Activated CD8-positive, alpha-beta memory T cell treated with anti-CD3 and anti-CD28 coated beads, Interleukin-2, amount 50 U/mL, for 24 hours (primary cell): Measurements from ENCODE around the gene QKI.

Source experiments
- DNase-seq: peaks from one replicate; pipeline ENCODE4 v3.0.0-alpha.2; 2020; ENCODE audit errors: extremely low read depth

QKI gene

GRCh38 chr6:163391985-163392384 is 22.5 kb upstream of the QKI start:
- no peak for DNase-seq

GRCh38 chr6:163392533-163392932 is 22.0 kb upstream of the QKI start:
- DNase-seq = no peak

GRCh38 chr6:163393923-163394322 is 20.6 kb upstream of the QKI start:
- DNase-seq = no peak

- no peak for DNase-seq
Measured at GRCh38 chr6:163394659-163395058, 19.9 kb upstream of the QKI start.

DNA sequence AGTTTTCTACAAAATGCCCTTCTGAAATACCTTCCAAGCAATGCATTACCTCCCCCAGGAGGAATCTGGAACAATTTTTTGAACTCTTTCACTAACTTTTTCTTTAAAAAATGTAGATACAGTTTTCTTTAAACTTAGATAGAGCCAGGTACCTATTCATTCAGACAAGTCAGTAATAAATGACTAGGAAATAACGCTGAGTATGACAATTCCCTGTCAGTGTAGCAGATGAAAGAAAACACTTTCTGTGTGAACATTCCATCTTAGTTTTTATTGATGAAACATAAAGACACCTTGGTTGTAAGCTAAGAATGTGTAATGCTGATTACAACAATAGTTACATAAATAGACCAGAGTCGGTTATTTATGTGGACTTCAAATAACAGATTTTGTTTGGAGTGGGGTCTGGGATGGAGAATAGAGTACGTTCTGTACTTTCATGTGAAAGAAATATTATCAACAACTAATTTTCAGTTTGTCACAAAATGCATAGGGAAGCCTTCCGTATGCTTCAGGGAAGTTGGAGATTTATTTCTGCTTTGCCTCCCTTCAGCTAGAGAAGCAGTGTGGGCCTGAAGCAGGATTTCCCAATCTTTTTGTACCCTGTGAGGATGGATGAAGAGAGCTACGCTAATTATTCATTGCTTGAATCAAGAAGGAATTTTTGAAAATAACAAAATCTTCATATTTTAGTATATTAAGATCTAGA is 19.2 kb upstream of the QKI start:
- DNase-seq = no peak

GRCh38 chr6:163395831-163396185 is 18.7 kb upstream of the QKI start:
- no peak for DNase-seq

GRCh38 chr6:163397326-163397725 is 17.2 kb upstream of the QKI start:
- DNase-seq = no peak

DNA sequence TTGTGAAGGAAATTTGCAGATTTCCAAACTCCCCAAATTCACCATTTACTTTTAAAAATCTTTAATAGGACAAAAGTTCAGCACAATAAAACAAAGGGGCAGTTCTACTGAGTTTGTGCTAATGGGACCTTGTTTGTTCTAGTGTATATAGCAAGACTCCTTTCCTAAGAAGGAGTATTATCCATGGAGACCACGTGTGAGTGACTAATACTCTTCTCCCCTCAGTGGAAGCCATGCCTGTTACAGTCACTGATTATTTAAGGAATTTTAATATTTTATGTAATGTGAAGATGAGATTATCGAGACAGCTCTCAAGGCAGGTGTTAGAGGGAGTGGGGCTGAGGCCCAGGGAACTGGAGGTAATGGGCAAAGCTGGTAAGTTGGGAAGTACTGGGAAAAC is 16.4 kb upstream of the QKI start:
- DNase-seq = no peak

GRCh38 chr6:163398815-163399214 is 15.7 kb upstream of the QKI start:
- DNase-seq = no peak

DNA sequence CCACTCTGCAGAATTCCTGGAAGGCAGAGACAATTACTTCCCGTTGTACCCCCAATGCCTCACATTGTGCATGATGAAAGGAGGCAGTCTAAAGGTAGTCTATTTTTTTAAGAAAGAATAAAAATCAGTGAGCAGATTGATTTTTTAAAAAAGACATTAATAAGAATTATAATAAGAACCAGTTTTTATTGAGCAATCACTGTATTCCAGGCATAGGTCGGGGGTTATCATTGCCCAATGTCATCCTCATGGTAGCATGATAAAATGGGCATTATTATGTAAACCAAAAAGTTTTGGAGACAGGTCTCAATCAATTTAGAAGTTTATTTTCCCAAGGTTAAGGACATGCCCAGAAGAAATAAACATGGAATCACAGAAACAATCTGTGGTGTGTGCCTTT is 14.0 kb upstream of the QKI start:
- no peak for DNase-seq

- DNase-seq = no peak
Measured at GRCh38 chr6:163401039-163401885, 13.3 kb upstream of the QKI start.

DNA sequence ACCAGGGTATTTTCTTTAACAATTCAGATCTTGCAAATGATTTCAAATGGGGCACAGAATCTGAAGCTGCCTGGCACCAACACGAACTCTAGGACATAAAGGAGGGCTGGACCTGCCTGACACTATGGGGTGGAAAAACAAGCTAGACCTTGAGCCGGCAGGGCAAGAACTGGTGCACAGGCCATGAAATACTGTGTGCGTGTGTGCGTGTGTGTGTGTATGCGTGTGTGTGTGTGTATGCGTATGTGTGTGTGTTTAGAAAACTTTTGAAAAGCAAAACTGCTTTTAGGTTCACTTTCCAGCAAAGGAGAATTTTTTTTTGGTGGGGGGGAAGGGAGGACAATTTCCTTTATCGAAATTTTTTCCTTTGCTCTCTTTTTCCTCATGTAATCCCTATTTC is 11.9 kb upstream of the QKI start:
- no peak for DNase-seq

- DNase-seq = no peak
Measured at GRCh38 chr6:163404825-163405265, 9.7 kb upstream of the QKI start.

DNA sequence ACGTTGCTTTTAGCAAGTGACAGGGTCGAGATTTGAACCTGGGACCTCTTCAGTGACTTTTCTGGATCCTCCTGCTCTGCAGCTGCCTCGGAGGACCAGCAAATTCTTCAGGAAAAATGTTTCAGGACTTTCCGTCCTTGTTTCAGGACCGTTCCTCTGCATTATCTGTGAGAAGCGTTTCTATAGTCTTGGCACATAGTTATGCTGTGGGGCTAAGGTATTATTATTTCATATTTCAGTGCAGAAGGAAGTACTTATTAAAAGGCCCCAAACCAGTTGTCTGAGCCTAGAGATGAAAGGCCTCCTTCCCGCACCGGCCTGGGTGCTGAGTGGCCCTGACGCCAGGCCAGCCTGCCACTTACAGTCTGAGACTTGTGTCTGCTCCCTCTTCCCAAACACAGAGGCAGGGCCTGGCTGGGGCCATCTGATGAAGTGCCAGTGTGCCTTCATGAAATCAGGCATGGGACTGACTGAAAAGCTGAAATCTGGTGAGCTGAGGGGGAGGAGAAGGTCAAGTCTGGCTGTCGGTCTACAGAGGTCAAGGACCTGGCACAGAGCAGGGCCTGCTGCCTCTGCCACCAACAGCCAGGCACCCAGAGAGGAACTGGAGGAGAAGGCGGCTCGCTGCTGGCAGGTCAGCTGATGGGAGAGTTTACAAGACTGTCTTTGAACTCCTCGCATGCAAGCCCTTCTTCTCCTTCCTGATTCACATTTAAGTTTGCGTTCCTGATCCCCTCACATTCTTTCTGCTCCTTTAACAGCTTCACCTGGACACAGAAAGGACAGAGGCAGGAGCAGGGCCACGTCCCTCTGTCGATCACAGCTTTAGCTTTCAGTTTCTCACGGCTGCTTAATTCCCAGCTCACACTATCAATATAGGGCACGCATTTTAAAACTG is 8.9 kb upstream of the QKI start:
- no peak for DNase-seq

DNA sequence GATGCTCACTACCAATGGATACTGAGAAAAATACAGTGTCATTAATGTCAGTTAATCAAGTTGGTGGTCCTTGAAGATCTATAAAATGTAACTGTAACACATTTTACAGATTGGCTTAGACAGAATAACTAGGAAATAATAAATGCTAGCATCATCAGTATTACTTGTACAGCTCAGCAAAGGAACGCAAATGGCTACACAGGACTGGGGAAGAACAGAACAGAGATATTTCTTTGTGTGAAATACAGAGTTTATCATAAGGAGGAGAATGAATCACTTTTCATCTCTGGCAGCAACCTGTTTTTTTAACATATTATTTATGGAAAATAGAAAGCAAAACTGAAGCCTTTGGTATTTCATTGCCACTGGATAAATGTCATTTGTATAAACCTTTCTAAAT is 8.2 kb upstream of the QKI start:
- DNase-seq = no peak

- no peak for DNase-seq
Measured at GRCh38 chr6:163406830-163407229, 7.7 kb upstream of the QKI start.

GRCh38 chr6:163408352-163408991 is 6.0 kb upstream of the QKI start:
- no peak for DNase-seq

- DNase-seq = no peak
Measured at GRCh38 chr6:163409712-163410111, 4.8 kb upstream of the QKI start.

GRCh38 chr6:163412341-163412740 is 2.2 kb upstream of the QKI start:
- DNase-seq = no peak

GRCh38 chr6:163412801-163413344 is 1.6 kb upstream of the QKI start:
- no peak for DNase-seq

- peak; percentile 54 for DNase-seq
Measured at GRCh38 chr6:163413345-163414116, 987 bp upstream of the QKI start.
